GM10266 (cell line): ENCODE results near the gene GPR12.

ENCODE experiments used
- DNase-seq: peaks from one replicate; pipeline ENCODE4 v3.0.0; 2012; ENCODE audit errors: extremely low spot score
- CTCF ChIP-seq: IDR thresholded peaks from 2 replicates; pipeline ENCODE4 v1.5.1; 2012; ENCODE audit warnings: mild to moderate bottlenecking, low read depth; ENCODE audit not compliant: control insufficient read depth, insufficient read depth; ENCODE audit errors: missing control alignments

Gene GPR12

GRCh38 chr13:26784704-26785639 lies 24.4 kb upstream of the GPR12 start:
- no peak for DNase-seq
- no peak for TF ChIP-seq CTCF

- TF ChIP-seq CTCF = no peak
- DNase-seq = no peak
Measured at GRCh38 chr13:26780411-26780810, 19.8 kb upstream of the GPR12 start.

GRCh38 chr13:26779321-26779720 lies 18.7 kb upstream of the GPR12 start:
- DNase-seq = no peak
- TF ChIP-seq CTCF = no peak

- no peak for DNase-seq
- no peak for TF ChIP-seq CTCF
Measured at GRCh38 chr13:26772531-26772930, 11.9 kb upstream of the GPR12 start.

DNA sequence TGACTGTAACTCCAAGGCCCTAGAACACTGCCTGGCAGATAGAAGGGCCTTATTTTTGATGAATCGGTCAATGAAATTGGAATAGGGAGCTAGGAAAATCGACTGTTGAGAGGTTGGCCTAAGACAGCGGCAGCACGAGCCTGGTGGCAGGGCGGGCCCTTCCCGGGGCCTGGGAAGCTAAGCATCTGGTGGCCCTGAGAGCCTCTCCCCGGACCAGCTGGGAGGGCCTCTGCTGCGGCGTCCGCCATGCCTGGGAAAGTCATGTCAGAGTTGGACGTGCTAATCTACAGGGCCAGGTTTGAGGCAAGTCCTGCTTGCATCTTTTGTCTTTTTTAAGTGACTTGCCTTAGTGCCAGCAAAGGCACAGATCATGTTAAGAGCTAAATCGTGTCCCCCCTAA lies 11.2 kb upstream of the GPR12 start:
- DNase-seq = no peak
- no peak for TF ChIP-seq CTCF

GRCh38 chr13:26762745-26763345 lies 2.3 kb upstream of the GPR12 start:
- no peak for DNase-seq
- no peak for TF ChIP-seq CTCF
